Osteocyte (in vitro differentiated cells): ENCODE measurements around the gene UBXN2A. TPM values are rescaled to one million over a fixed set of nuclear protein-coding genes. Genes with fewer than 3 reads are reported as not detected.

Experiments
- DNase-seq: peaks from one replicate; pipeline ENCODE4 v3.0.0; 2021; ENCODE audit warnings: mixed read lengths; ENCODE audit not compliant: unreplicated experiment; ENCODE audit errors: extremely low spot score
- H3K27ac Mint-ChIP-seq: one replicate; pipeline ENCODE4 v1.8.0; 2021; ENCODE audit warnings: mild to moderate bottlenecking, mixed read lengths; ENCODE audit not compliant: unreplicated experiment
- H3K27me3 Mint-ChIP-seq: one replicate; pipeline ENCODE4 v1.8.0; 2021; ENCODE audit warnings: mixed read lengths; ENCODE audit not compliant: unreplicated experiment
- H3K36me3 Mint-ChIP-seq: one replicate; pipeline ENCODE4 v1.8.0; 2021; ENCODE audit warnings: mixed read lengths; ENCODE audit not compliant: unreplicated experiment
- H3K4me1 Mint-ChIP-seq: one replicate; pipeline ENCODE4 v1.8.0; 2021; ENCODE audit warnings: mixed read lengths; ENCODE audit not compliant: unreplicated experiment
- H3K4me3 Mint-ChIP-seq: one replicate; pipeline ENCODE4 v1.8.0; 2021; ENCODE audit warnings: mild to moderate bottlenecking, moderate library complexity, mixed read lengths; ENCODE audit not compliant: unreplicated experiment
- H3K9me3 Mint-ChIP-seq: one replicate; pipeline ENCODE4 v1.8.0; 2021; ENCODE audit warnings: mixed read lengths; ENCODE audit not compliant: unreplicated experiment
- total RNA-seq: library from RNA; stranded (reverse); gene quantifications from 2 replicates; pipeline ENCODE4 v1.2.1, GENCODE V29; 2021
- TF ChIP-seq, protein P1 (sequence below): fragments of 200-600 bp; sonication (generic); IDR thresholded peaks from 2 replicates; pipeline ENCODE4 v1.5.0; 2021; ENCODE audit warnings: antibody characterized with exemption, mild to moderate bottlenecking, moderate library complexity

Gene UBXN2A
- total RNA-seq, 1 donor from 2014 or later: 18.8 TPM

DNA sequence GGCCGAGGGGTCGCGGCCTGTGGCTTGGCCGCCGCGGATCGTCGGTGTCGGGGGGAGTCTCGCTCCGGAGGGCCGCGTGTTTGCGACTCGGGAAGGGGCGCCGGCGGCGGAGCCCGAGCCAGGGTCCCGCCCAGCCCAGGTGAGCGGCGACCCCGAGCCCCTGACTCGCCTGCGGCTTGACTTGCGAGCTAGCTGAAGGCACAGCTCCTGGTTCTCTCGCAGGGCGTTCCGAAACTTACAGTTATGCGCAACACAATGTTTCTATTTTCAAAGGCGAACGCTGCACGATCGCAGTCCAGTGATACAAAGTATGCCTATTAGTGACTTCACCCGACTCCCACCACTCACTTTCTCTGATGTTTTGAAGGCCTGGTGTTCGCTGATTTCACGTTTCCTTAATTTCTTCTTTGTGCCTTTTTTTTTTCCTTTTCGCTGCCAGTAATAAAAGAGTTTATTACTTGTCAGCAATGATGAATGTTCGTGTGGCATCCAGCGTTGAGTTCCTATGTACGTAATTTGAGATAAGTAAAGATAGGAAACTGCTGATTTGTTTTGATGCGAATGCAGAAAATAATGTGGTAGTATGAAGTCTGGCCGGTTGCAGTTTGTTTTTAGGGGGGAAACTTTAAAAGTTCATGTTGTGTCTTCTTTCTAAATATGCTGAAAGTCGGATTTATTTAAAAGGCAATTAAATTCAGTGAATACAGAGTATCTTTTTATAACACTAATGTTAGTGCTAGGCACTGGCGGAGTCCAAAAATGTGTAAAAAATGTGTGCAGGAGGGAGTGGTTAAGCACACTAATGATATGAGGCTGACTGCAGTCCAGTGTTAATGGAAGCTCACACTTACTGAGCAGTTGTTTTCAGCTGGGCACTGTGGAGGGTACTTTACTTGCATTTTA lies 706 bp downstream of the UBXN2A start:
- no peak for DNase-seq
- H3K4me3 Mint-ChIP-seq: peak overlapping the region; percentile 92
- no peaks in the 10 kb centered on the region for H3K27me3 Mint-ChIP-seq
- peaks cover 39% of the 10 kb centered on the region for H3K4me1 Mint-ChIP-seq
- no peaks in the 10 kb centered on the region for H3K9me3 Mint-ChIP-seq
- H3K27ac Mint-ChIP-seq: peak overlapping the region; percentile 93
- peaks cover 8% of the 10 kb centered on the region for H3K36me3 Mint-ChIP-seq
- TF ChIP-seq, protein P1, sequence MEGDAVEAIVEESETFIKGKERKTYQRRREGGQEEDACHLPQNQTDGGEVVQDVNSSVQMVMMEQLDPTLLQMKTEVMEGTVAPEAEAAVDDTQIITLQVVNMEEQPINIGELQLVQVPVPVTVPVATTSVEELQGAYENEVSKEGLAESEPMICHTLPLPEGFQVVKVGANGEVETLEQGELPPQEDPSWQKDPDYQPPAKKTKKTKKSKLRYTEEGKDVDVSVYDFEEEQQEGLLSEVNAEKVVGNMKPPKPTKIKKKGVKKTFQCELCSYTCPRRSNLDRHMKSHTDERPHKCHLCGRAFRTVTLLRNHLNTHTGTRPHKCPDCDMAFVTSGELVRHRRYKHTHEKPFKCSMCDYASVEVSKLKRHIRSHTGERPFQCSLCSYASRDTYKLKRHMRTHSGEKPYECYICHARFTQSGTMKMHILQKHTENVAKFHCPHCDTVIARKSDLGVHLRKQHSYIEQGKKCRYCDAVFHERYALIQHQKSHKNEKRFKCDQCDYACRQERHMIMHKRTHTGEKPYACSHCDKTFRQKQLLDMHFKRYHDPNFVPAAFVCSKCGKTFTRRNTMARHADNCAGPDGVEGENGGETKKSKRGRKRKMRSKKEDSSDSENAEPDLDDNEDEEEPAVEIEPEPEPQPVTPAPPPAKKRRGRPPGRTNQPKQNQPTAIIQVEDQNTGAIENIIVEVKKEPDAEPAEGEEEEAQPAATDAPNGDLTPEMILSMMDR: no peak

DNA sequence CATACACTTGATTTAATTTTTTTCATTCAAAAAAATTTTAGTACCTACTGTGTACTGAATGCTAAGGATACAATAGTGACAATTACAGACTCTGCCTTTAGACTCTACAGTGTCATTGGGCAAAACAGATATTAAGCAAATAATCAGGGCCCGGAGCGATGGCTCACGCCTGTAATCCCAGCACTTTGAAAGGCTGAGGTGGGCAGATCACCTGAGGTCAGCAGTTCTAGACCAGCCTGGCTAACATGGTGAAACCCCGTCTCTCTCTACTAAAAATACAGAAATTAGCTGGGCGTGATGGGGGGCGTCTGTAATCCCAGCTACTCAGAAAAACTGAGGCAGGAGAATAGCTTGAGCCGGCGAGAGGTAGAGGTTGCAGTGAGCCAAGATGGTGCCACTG lies 1.4 kb downstream of the UBXN2A start:
- Mint-ChIP-seq H3K4me3 (peak overlapping the region; percentile 15), H3K27ac (peak overlapping the region; percentile 9), H3K9me3 (no peaks in the 10 kb centered on the region), H3K27me3 (no peaks in the 10 kb centered on the region), H3K36me3 (peaks cover 8% of the 10 kb centered on the region), H3K4me1 (peaks cover 41% of the 10 kb centered on the region)
- TF ChIP-seq, protein P1: no peak
- no peak for DNase-seq

DNA sequence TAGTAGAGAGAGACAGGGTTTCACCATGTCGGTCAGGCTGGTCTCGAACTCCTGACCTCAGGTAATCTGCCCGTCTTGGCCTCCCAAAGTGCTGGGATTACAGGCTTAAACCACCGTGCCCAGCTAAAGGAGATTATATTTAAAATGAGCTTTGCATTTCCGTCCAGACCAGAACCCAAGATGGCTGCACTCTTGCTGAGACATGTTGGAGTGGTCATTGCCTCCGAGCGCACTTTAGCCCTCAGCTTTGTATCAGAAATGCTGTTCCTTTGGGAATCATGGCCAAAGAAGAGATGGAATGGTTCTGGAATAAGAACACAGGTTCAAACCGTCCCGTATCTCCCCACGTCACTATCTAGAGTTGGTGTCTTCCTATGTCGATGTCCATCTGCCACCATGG lies 3.4 kb downstream of the UBXN2A start:
- Mint-ChIP-seq H3K27me3 (no peaks in the 10 kb centered on the region), H3K4me3 (no peak overlapping the region), H3K4me1 (peaks cover 41% of the 10 kb centered on the region), H3K9me3 (no peaks in the 10 kb centered on the region), H3K36me3 (peaks cover 8% of the 10 kb centered on the region), H3K27ac (no peak overlapping the region)
- TF ChIP-seq, protein P1: no peak
- no peak for DNase-seq

DNA sequence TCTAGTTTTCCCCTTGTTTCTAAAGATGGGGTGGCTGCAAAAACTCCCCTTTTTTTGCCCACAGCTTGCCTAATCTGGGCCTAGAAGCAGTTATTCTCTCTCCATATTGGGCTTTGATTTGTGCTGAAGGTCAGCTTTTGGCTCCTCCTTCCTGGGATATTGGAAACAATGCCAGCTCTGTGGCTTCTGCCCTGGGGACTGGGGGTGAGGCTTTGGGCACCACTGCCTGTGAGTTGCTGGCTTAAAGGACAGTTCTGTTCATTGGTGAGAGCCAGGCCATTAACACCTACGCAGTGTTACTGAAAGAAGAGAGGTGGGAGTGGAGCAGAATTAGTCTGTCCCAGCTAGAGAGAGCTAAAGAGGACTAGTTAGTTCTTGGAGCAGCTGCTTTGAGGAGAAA lies 4.3 kb downstream of the UBXN2A start:
- peak overlapping the region; percentile 58 for H3K27ac Mint-ChIP-seq
- no peaks in the 10 kb centered on the region for H3K9me3 Mint-ChIP-seq

DNA sequence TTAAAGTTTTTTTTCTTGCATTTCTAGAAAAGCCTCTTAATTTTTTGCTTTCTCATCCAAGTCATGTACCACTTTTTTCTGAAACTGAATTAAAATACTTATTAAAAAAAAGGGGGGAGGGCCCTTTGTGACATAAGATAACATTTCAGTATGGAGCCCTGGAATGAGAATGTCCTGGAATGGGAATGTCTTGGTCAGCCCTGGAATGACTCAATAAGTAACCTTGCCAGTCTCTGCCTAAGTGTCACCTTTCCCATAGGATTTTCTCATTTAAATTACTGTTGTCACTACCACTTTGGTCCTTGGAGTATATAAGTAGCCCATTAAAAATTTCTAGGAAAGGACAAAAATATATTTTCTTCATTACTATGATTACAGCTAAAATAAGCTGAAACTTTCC lies 4.7 kb downstream of the UBXN2A start:
- H3K36me3 Mint-ChIP-seq: peaks cover 8% of the 10 kb centered on the region
- no peaks in the 10 kb centered on the region for H3K27me3 Mint-ChIP-seq
- H3K9me3 Mint-ChIP-seq: no peaks in the 10 kb centered on the region
- H3K27ac Mint-ChIP-seq: no peak overlapping the region
- H3K4me3 Mint-ChIP-seq: no peak overlapping the region
- TF ChIP-seq, protein P1: no peak
- DNase-seq: no peak
- peaks cover 31% of the 10 kb centered on the region for H3K4me1 Mint-ChIP-seq

More for the DNA sequence above, 4.3 kb downstream of the UBXN2A start:
- Mint-ChIP-seq H3K27me3 (no peaks in the 10 kb centered on the region), H3K4me3 (no peak overlapping the region), H3K4me1 (peaks cover 33% of the 10 kb centered on the region), H3K36me3 (peaks cover 8% of the 10 kb centered on the region)
- DNase-seq: no peak
- TF ChIP-seq, protein P1: no peak
